ENCODE results near the gene ZDHHC24.

DNA sequence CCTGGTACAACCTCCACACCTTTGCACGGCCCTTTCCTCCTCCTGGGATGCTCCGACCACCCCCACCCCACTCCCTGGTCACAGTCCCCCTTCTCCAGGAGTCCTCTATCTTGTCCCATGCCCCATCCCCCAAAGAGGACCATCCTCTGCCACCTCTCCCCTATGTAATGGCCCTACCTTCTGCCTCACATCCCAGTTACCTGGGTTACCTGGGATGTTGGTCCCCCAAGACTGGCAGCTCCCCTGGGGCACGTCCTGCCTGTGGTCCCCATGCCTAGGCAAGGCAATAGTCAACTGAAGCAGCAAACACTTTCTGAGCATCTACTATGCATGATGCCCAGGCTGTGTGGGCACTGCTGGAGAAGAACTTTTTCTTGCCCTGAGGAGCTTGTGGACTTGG is 9.6 kb upstream of the ZDHHC24 start:
- TF ChIP-seq, protein P1, sequence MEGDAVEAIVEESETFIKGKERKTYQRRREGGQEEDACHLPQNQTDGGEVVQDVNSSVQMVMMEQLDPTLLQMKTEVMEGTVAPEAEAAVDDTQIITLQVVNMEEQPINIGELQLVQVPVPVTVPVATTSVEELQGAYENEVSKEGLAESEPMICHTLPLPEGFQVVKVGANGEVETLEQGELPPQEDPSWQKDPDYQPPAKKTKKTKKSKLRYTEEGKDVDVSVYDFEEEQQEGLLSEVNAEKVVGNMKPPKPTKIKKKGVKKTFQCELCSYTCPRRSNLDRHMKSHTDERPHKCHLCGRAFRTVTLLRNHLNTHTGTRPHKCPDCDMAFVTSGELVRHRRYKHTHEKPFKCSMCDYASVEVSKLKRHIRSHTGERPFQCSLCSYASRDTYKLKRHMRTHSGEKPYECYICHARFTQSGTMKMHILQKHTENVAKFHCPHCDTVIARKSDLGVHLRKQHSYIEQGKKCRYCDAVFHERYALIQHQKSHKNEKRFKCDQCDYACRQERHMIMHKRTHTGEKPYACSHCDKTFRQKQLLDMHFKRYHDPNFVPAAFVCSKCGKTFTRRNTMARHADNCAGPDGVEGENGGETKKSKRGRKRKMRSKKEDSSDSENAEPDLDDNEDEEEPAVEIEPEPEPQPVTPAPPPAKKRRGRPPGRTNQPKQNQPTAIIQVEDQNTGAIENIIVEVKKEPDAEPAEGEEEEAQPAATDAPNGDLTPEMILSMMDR (IDR thresholded peaks at IDR 0.05) = no peak
- TF ChIP-seq REST (IDR thresholded peaks at IDR 0.05; ENCODE audit: insufficient read depth in 1 of 2, low read depth in 2 of 2, low read length in 1 of 2) (no peak), POLR2AphosphoS5 (IDR thresholded peaks at IDR 0.05; ENCODE audit: low read depth, low read length) (no peak), SIN3A (IDR thresholded peaks at IDR 0.05; ENCODE audit: borderline replicate concordance, insufficient read depth, low read depth, low read length) (no peak), TCF7L2 (IDR thresholded peaks at IDR 0.05; ENCODE audit: low read depth, low read length) (no peak)

Measured in Panc1 (cell line).